GM23248 (cell line): ENCODE results near the gene HUS1.

Experiments
- EZH2 ChIP-seq: fragments of 200-600 bp; sonication (generic); IDR thresholded peaks from 2 replicates; pipeline ENCODE4 v1.6.1; 2018; ENCODE audit warnings: antibody characterized with exemption, mild to moderate bottlenecking; ENCODE audit not compliant: insufficient read depth, poor library complexity, severe bottlenecking
- EZH2phosphoT487 ChIP-seq: fragments of 200-600 bp; sonication (generic); IDR thresholded peaks from 2 replicates; pipeline ENCODE4 v1.6.1; 2018; ENCODE audit warnings: antibody characterized with exemption, moderate library complexity, mild to moderate bottlenecking, low read depth; ENCODE audit not compliant: insufficient read depth

DNA sequence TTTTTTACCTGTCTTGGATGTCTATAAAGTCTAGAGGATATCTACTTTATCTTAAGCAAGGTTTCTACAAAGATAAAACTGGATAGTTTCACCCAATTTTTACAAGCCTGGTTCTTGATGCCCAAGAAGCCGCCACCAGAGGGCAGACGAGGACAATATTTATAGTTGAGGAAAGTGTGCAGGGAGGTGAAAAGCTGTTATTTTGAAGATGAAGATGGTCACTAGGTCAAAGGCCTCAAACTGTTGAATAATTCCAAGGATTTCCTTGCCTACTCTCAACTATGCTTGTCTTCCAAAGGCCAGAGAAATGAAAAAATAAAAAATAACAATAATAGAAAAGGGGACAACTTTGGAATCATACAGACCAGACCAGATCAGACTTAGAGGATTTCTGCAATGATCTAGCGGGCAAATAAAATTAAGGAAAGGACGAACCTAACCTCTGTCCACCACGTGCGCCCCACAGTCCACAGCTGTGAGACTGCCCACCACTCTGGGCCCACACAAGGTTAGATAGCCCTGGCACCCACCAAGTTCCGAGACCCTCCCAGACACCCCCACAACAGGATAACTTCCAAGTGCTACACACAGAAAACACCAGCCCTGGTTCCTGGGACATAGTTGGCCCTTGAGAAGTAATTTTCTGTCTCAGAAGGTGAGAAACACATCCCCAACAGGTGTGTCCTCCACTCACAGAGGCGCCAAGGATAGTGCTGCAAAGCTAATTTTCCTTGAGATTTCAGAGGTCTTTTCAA, 34.0 kb downstream of the HUS1 start:
- TF ChIP-seq EZH2phosphoT487 = no peak
- no peak for TF ChIP-seq EZH2
